GM21786 (cell line): ENCODE results near the gene TNFAIP6.
"Not testable (repeated sequence)": the region's sequence is repeated elsewhere in the genome, so short reads cannot be mapped to it uniquely, and the experiment has no call there.

Source experiments
- ATAC-seq: cut with Tn5 transposase; IDR thresholded peaks from one replicate; pipeline ENCODE4 v1.9.1; 2021; ENCODE audit not compliant: unreplicated experiment

The TNFAIP6 gene

GRCh38 chr2:151357359-151357758 lies at the start of gene TNFAIP6:
Gene TNFAIP6, plus strand, starts transcription at chr2:151357592. Its CDS starts 75 bp downstream, at chr2:151357667.
- no peak for ATAC-seq

DNA sequence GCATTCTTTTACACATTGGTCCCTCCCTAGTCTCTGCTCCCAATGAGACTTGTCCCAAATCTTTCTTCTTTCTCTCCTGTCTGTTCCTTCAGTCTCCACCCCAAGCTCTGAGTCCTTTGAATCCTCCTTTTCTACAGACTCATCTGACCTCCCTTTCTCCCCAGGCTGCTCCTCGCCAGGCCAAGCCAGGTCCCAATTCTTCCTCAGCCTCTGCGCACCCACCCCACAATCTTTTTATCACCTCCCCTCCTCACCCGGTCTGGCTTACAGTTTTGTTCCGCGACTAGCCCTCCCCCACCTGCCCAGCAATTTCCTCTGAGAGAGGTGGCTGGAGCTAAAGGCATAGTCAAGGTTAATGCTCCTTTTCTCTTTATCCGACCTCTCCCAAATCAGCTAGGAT lies 47.1 kb upstream of the TNFAIP6 start:
- ATAC-seq = not testable (repeated sequence)

GRCh38 chr2:151312440-151312839 lies 45.0 kb upstream of the TNFAIP6 start:
- ATAC-seq = not testable (repeated sequence)

DNA sequence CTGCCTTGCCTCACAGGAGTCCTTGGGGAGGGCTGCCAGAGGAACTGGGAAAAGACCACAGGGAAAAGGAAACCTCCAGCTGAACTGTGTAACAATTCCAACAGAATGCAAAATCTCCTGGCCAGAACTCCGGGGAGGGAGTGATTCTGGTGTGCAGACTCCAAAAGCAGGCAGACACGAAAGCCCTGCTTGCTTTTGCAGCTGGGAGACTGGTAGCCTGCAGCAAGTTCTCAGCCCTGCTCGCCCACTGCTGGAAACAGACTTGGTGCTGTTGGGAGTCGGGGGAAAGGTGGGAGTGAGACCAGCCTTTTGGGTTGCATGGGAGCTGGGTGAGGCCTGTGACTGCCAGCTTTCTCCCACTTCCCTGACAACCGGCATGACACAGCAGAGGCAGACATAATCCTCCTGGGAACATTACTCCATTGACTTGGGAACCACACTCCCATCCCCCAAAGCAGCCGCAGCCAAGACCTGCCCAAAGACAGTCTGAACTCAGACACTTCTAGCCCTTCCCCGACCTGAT lies 42.0 kb upstream of the TNFAIP6 start:
- ATAC-seq = no peak

- no peak for ATAC-seq
These were observed 31.8 kb upstream of the TNFAIP6 start for GRCh38 chr2:151325581-151326095.

DNA sequence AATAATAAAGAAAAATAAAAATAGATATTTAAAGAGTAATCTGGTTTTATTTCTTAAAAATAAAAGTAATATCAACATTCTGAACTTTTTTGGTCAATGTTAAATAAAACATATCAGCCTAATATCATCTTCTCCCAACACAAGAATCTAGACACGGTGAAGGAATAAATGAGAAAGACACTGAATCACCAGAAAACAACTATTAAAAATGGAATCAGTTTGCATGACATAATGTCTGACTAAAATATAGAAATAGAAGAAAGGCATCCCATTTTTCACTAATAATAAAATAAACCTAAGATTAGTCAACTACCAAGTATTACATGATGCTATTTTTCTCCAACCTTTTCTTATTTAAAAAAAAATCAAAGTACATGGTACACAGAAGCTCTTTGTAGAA lies 30.8 kb upstream of the TNFAIP6 start:
- ATAC-seq = no peak

- no peak for ATAC-seq
These were observed 27.4 kb upstream of the TNFAIP6 start for GRCh38 chr2:151329998-151330397.

DNA sequence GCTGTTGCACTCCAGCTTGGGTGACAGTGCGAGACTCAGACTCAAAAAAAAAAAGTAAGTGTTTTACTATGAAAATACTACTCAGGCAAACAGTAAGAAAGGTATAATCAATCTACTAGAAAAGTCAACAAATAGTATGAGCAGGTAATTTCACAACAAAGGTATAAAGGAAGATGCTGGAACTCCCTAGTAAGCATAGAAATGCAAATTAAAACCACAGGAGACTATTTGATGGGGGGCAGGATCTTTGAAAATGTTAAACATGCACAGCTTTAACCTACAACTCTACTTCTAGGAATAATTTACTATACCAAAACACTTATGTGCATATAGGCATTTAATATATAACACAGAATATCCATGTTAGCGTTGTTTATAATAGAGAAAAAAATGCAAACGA lies 24.3 kb upstream of the TNFAIP6 start:
- ATAC-seq = no peak

GRCh38 chr2:151334082-151334815 lies 23.1 kb upstream of the TNFAIP6 start:
- no peak for ATAC-seq

DNA sequence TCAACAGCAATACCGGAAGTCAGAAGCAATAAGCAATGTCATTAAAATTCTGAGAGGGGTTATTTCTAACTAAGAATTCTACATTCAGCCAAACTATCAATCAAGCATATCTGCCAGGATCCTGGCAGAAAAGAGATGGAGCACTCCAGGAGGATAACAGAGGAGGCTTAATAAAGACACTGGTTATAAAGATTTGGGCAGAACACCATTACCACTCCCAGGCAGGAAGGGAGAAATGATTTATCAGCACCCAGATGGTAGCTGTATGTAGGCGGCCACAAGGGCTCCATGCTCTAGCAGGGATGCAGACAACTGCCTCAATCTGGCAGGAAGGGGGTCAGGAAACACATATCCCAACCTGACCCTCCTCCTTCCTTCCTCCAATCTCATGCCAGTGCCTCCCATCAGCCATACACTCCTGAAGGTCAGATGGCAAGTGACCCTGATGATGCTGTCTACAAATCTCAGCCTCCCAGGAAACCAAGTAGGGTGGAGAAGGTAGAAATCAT lies 20.5 kb upstream of the TNFAIP6 start:
- no peak for ATAC-seq

- ATAC-seq = no peak
These were observed 19.7 kb upstream of the TNFAIP6 start for GRCh38 chr2:151337643-151338042.

DNA sequence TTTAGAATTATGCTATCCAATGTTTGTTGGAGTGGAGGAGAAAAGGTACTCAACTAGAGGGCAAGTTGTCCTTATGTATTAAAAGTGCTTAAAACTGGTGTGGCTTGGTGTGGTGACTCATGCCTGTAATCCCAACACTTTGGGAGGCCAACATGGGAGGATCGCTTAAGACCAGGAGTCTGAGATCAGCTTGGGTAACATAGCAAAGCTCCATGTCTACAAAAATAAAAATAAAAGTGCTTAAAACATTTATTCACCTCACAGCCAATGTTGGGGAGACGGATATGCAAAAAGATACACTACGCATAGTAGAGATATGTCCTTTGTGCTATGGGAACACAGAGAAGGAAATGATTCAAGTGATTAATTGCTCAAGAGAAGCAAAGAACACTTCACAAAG lies 19.3 kb upstream of the TNFAIP6 start:
- ATAC-seq = no peak

DNA sequence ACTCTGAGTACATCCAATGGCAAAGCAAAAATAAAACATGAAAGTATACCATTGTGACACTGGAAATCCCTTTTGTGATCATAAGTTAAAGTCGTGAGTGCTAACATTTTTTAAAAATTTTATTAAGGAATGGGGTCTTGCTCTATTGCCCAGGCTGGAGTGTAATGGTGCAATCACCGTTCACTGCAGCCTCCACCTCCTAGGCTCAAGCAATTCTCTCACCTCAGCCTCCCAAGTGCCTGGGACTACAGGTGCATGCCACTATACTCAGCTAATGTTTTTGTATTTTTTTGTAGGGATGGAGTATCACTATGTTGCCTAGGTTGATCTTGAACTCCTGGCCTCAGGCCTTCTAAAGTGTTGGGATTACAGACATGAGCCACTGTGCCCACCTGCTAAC lies 14.3 kb upstream of the TNFAIP6 start:
- ATAC-seq = no peak

GRCh38 chr2:151344191-151344590 lies 13.2 kb upstream of the TNFAIP6 start:
- not testable (repeated sequence) for ATAC-seq

GRCh38 chr2:151344906-151345305 lies 12.5 kb upstream of the TNFAIP6 start:
- ATAC-seq = no peak

GRCh38 chr2:151347294-151347693 lies 10.1 kb upstream of the TNFAIP6 start:
- ATAC-seq = no peak

GRCh38 chr2:151347906-151348305 lies 9.5 kb upstream of the TNFAIP6 start:
- no peak for ATAC-seq

DNA sequence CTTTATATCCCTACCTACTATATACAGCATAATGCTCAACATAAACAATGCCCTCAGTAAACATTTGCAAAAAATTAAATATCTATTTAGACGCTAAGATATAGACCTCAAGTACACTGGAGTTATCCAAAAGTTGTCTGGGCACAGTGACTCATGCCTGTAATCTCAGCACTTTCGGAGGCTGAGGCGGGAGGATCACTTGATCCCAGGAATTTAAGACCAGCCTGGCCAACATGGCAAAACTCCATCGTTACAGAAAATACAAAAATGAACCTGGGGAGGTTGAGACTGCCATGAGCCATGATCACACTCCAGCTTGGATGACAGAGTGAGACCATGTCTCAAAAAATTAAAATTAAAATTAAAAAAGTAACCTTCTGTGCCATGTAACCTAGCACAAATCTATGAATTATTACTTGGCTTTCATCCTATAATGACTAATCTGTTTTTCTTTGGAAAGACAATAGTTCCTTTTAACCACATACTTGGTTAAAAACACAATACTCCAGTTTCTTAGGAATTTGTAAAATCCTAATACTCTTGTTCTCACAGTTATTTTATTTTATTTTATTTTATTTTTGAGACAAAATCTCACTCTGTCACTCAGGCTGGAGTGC lies 6.7 kb upstream of the TNFAIP6 start:
- ATAC-seq = no peak

GRCh38 chr2:151353995-151354394 lies 3.4 kb upstream of the TNFAIP6 start:
- no peak for ATAC-seq

DNA sequence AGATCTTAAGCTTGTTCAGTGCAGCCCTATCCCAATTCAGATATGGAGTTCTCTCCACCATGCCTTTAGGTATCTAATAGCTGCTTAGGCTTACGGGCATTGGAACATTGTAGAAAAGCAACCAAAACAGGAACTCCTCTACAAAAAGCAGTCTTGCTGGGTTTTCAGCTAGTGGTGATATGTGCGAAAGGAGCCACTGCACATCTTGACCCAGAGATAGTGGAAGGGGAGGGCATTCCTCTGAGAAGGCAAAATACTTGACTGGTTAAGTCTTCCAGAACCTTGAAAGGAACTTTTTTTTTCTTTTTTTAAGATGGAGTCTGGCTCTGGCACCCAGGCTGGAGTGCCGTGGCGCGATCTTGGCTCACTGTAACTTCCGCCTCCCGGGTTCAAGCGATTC lies 2.6 kb upstream of the TNFAIP6 start:
- no peak for ATAC-seq

GRCh38 chr2:151358166-151358970 lies 976 bp downstream of the TNFAIP6 start:
- ATAC-seq = no peak
